Measurements from ENCODE around the gene NANS.

GRCh38 chr9:98007251-98007928 is 49.1 kb upstream of the NANS start:
- no peak for TF ChIP-seq EZH2 (IDR thresholded peaks at IDR 0.05; ENCODE audit: borderline replicate concordance, low read length)
- TF ChIP-seq, protein P1, sequence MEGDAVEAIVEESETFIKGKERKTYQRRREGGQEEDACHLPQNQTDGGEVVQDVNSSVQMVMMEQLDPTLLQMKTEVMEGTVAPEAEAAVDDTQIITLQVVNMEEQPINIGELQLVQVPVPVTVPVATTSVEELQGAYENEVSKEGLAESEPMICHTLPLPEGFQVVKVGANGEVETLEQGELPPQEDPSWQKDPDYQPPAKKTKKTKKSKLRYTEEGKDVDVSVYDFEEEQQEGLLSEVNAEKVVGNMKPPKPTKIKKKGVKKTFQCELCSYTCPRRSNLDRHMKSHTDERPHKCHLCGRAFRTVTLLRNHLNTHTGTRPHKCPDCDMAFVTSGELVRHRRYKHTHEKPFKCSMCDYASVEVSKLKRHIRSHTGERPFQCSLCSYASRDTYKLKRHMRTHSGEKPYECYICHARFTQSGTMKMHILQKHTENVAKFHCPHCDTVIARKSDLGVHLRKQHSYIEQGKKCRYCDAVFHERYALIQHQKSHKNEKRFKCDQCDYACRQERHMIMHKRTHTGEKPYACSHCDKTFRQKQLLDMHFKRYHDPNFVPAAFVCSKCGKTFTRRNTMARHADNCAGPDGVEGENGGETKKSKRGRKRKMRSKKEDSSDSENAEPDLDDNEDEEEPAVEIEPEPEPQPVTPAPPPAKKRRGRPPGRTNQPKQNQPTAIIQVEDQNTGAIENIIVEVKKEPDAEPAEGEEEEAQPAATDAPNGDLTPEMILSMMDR (conservative IDR thresholded peaks at IDR 0.05 in 1 of 2, IDR thresholded peaks at IDR 0.05 in 1 of 2; ENCODE audit: extremely low read depth in 1 of 2, insufficient read depth in 1 of 2, low read depth in 1 of 2, low read length in 2 of 2): no peak

Data from mammary epithelial cell (primary cell).